ENCODE measurements around the gene MAN1A2. TPM values are rescaled to one million over a fixed set of nuclear protein-coding genes. Genes with fewer than 3 reads are reported as not detected.

MAN1A2 gene
- total RNA-seq, 1 donor from 2014 or later = 39.4 TPM

DNA sequence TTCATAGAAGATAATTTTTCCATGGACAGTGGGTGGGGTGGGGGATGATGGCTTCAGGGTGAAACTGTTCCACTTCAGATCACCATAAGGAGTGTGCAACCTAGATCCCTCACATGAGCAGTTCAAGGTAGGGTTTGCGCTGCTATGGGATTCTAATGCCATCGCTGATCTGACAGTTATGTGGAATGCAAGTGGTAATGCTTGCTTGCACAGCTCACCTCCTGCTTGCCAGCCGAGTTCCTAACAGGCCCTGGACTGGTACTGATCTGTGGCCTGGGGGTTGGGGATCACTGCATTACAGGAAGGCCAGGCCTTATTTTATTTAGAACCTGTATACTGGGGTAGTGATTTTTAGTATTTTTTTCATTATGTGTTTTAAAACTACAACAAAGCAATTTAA is 22.0 kb downstream of the MAN1A2 start:
- Mint-ChIP-seq H3K4me1 (peaks cover 14% of the 10 kb centered on the region), H3K9me3 (peaks cover 3% of the 10 kb centered on the region), H3K4me3 (no peak overlapping the region), H3K27ac (ENCODE audit: unreplicated experiment) (no peak overlapping the region), H3K27me3 (ENCODE audit: low read depth) (no peaks in the 10 kb centered on the region), H3K36me3 (ENCODE audit: low read depth) (peaks cover 3% of the 10 kb centered on the region)
- TF ChIP-seq, protein P1, sequence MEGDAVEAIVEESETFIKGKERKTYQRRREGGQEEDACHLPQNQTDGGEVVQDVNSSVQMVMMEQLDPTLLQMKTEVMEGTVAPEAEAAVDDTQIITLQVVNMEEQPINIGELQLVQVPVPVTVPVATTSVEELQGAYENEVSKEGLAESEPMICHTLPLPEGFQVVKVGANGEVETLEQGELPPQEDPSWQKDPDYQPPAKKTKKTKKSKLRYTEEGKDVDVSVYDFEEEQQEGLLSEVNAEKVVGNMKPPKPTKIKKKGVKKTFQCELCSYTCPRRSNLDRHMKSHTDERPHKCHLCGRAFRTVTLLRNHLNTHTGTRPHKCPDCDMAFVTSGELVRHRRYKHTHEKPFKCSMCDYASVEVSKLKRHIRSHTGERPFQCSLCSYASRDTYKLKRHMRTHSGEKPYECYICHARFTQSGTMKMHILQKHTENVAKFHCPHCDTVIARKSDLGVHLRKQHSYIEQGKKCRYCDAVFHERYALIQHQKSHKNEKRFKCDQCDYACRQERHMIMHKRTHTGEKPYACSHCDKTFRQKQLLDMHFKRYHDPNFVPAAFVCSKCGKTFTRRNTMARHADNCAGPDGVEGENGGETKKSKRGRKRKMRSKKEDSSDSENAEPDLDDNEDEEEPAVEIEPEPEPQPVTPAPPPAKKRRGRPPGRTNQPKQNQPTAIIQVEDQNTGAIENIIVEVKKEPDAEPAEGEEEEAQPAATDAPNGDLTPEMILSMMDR (conservative IDR thresholded peaks at IDR 0.05) = no peak
- no peak for DNase-seq (ENCODE audit: low read depth, low spot score)

DNA sequence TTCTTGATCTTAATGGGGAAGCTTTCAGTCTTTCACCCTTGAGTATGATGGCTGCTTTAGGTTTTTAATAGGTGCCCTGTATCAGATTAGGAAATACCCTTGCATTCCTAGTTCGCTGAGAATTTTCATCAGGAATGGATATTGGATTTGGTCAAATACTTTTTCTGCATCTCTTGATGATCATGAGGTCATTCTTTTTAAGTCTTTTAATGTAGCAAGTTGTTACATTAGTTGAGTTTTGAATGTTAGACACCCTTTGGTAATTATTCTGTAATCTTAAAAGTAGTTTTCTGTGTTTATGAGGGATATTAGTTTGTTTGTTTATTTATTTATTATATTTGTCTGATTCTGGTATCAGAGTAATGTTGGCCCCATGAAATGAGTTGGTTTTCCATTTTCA is 22.5 kb downstream of the MAN1A2 start:
- Mint-ChIP-seq H3K9me3 (no peaks in the 10 kb centered on the region), H3K27me3 (ENCODE audit: low read depth) (no peaks in the 10 kb centered on the region), H3K36me3 (ENCODE audit: low read depth) (peaks cover 3% of the 10 kb centered on the region), H3K4me1 (peaks cover 14% of the 10 kb centered on the region), H3K4me3 (no peak overlapping the region), H3K27ac (ENCODE audit: unreplicated experiment) (no peak overlapping the region)
- TF ChIP-seq, protein P1 (conservative IDR thresholded peaks at IDR 0.05) = no peak
- DNase-seq (ENCODE audit: low read depth, low spot score) = no peak

DNA sequence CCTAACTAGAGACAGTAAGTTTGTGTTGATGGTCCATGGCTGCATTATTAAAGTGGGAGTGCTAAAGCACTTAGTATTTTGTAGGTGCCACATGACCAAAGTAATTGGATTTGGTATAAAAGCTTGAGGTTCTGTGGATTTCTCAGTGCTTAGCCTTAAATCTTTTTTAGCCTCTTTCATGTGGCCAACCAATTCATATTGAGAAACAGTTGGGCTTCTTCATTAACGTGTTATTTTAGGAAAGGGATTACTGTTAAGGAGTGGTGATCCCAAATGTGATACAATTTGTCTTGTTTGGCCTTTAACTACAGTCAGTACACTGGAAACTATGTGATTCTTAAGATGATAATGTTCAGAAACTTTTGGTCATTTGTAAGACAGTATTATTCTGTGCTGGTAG is 25.5 kb downstream of the MAN1A2 start:
- Mint-ChIP-seq H3K27me3 (ENCODE audit: low read depth) (no peaks in the 10 kb centered on the region), H3K4me3 (no peak overlapping the region), H3K9me3 (no peaks in the 10 kb centered on the region), H3K36me3 (ENCODE audit: low read depth) (peaks cover 3% of the 10 kb centered on the region), H3K27ac (ENCODE audit: unreplicated experiment) (no peak overlapping the region), H3K4me1 (peaks cover 14% of the 10 kb centered on the region)
- no peak for DNase-seq (ENCODE audit: low read depth, low spot score)
- TF ChIP-seq, protein P1 (conservative IDR thresholded peaks at IDR 0.05) = no peak

DNA sequence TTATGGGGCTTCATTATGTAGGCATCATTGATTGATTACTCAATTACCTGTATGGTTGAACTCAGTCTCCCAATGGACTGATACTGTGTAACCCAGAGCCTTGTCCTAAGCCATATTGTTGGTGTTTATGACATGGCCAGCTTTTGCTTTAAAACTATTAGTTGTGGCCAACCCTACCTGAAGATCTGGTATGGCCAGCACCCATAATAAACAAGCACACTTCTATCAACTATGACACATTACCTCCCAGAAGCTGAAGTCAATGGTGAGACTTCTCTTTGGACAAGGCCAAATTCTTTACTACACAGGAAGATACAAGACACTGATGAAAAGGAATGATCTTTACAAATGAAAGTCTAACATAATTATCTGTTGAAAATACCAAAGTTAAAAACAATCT is 28.8 kb downstream of the MAN1A2 start:
- Mint-ChIP-seq H3K27me3 (ENCODE audit: low read depth) (no peaks in the 10 kb centered on the region), H3K4me3 (no peak overlapping the region), H3K4me1 (peaks cover 21% of the 10 kb centered on the region), H3K9me3 (peaks cover 9% of the 10 kb centered on the region), H3K27ac (ENCODE audit: unreplicated experiment) (no peak overlapping the region), H3K36me3 (ENCODE audit: low read depth) (peaks cover 8% of the 10 kb centered on the region)
- DNase-seq (ENCODE audit: low read depth, low spot score) = no peak
- TF ChIP-seq, protein P1 (conservative IDR thresholded peaks at IDR 0.05) = no peak

DNA sequence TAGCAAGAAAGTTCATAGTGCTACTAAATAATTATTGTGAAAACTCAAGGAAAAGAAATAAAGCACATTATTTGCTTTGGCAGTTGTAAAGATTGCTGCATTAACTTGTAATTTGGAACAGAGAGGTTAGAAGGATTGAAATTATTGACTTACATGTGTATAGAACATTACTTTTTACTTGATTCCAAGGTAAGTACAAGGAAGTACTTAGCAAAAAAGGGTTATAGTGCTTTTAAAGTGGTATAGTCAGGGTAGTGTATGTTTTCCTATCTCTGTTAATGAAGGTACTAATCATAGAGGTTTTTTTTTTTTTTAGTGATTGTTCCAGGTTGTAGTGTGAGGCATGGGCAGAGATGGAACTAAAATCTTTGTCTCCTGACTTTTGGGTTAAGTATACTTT is 29.4 kb downstream of the MAN1A2 start:
- TF ChIP-seq, protein P1 (conservative IDR thresholded peaks at IDR 0.05) = no peak
- DNase-seq (ENCODE audit: low read depth, low spot score) = no peak
- Mint-ChIP-seq H3K4me3 (no peak overlapping the region), H3K27ac (ENCODE audit: unreplicated experiment) (no peak overlapping the region), H3K9me3 (peaks cover 12% of the 10 kb centered on the region), H3K27me3 (ENCODE audit: low read depth) (no peaks in the 10 kb centered on the region), H3K36me3 (ENCODE audit: low read depth) (peaks cover 11% of the 10 kb centered on the region), H3K4me1 (peaks cover 18% of the 10 kb centered on the region)

DNA sequence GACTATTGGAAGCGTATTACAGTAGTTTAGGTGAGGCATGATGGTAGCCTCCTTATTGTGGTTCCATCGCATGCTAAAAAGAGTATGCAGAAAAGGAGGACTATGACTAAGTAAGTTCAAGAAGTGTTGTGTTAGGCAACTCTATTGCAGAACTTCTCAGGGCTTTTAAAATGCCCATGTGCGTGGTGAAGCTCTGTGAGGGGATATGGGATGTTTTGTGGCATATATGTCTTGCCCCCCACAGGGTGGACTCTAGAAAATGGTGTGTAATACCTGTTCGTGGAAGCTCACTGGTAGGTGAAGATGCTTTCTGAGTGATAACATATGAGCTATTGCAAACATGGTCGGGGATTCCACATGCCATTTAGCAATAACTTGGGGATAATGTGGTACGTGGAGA is 31.7 kb downstream of the MAN1A2 start:
- H3K27ac Mint-ChIP-seq (ENCODE audit: unreplicated experiment) = no peak overlapping the region
- DNase-seq (ENCODE audit: low read depth, low spot score) = no peak
- peaks cover 10% of the 10 kb centered on the region for H3K4me1 Mint-ChIP-seq
- no peaks in the 10 kb centered on the region for H3K27me3 Mint-ChIP-seq (ENCODE audit: low read depth)
- H3K9me3 Mint-ChIP-seq = peaks cover 17% of the 10 kb centered on the region
- H3K4me3 Mint-ChIP-seq = no peak overlapping the region
- H3K36me3 Mint-ChIP-seq (ENCODE audit: low read depth) = peaks cover 27% of the 10 kb centered on the region
- TF ChIP-seq, protein P1 (conservative IDR thresholded peaks at IDR 0.05) = no peak

Data from neural crest cell (in vitro differentiated cells).